VCaP (cell line): ENCODE measurements around the gene RS1.

Experiments
- H3K27ac ChIP-seq: fragments of 450-650 bp; 2 replicates; pipeline ENCODE4 v1.5.1; 2017
- TF ChIP-seq, protein P1 (sequence below): fragments of 450-650 bp; conservative IDR thresholded peaks from 2 replicates; pipeline ENCODE4 v1.5.1; 2017; ENCODE audit warnings: mild to moderate bottlenecking, moderate library complexity

The RS1 gene

DNA sequence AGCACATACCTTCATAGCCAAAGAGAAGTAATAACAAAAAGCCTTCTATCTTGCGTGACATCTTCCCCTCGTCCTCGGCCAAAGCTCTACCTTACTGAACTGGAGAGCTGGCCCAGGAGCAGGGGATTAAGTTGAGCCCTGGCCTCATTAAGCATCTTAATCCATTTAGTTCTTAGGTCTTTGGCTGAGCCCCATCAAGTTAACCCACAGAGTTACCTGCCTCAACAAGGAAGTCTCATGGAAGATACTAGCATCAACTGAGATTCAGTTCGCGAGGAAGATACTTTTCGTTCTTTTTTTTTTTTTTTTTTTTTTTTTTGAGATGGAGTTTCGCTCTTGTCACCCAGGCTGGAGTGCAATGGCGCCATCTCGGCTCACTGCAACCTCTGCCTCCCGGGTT is at the start of gene RS1:
Gene RS1, minus strand, starts transcription at position 101 of the 400 bp plus-strand sequence. Its CDS starts 40 bp downstream, at position 61.
- no peak within 1 kb of the TSS for H3K27ac ChIP-seq
- TF ChIP-seq, protein P1, sequence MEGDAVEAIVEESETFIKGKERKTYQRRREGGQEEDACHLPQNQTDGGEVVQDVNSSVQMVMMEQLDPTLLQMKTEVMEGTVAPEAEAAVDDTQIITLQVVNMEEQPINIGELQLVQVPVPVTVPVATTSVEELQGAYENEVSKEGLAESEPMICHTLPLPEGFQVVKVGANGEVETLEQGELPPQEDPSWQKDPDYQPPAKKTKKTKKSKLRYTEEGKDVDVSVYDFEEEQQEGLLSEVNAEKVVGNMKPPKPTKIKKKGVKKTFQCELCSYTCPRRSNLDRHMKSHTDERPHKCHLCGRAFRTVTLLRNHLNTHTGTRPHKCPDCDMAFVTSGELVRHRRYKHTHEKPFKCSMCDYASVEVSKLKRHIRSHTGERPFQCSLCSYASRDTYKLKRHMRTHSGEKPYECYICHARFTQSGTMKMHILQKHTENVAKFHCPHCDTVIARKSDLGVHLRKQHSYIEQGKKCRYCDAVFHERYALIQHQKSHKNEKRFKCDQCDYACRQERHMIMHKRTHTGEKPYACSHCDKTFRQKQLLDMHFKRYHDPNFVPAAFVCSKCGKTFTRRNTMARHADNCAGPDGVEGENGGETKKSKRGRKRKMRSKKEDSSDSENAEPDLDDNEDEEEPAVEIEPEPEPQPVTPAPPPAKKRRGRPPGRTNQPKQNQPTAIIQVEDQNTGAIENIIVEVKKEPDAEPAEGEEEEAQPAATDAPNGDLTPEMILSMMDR = no peak

DNA sequence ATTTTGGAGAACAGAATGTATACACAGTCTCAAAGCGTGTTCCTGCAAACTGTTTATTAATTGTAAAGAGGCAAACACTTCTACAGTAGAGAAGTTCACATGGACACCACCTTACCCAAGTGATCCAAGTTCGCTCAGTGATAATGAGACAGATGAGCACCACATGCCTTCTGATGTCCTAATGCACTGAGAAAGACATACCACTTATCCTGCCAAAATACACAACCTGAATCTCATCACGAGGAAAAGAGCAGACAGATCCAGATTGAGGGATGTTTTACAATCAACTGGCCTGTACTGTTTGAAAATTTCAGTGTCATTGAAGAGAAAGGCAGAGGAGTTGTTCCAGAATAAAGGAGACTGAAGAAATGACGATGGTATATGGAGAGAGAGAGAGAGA is 47.9 kb upstream of the RS1 start:
- H3K27ac ChIP-seq = peak overlapping the region; percentile 91
- TF ChIP-seq, protein P1 = no peak

DNA sequence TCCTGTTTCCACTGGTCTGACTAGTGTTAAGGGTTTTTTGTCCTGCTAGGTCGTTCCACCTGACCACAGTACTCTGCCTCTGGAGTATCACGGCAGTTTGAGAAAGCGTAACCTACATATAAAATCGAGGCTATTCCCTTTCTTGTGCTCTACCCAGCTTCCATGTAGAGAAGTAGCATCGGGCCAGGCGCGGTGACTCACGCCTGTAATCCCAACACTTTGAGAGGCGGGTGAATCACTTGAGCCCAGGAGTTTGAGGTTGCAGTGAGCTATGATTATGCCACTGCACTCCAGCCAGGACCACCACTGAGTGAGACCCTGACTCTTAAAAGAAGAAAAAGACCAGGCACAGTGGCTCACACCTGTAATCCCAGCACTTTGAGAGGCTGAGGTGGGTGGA is 43.0 kb upstream of the RS1 start:
- no peak overlapping the region for H3K27ac ChIP-seq
- TF ChIP-seq, protein P1 = no peak

DNA sequence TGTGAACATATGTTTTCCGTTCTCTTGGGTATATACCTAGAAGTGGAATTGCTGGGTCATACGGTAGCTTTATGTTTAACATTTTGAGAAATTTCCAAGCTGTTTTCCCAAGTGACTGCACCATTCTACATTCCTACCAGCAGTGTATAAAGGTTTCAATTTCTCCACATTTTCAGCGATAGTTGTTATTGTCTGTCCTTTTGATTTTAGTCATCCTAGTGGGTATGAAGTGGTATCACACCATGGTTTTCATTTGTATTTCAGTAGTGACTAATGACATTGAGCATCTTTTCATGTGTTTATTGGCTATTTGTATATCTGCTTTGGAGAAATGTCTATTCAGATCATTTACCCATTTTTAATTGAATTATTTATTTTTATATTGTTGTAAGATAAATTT is 37.9 kb upstream of the RS1 start:
- TF ChIP-seq, protein P1 = no peak
- no peak overlapping the region for H3K27ac ChIP-seq

DNA sequence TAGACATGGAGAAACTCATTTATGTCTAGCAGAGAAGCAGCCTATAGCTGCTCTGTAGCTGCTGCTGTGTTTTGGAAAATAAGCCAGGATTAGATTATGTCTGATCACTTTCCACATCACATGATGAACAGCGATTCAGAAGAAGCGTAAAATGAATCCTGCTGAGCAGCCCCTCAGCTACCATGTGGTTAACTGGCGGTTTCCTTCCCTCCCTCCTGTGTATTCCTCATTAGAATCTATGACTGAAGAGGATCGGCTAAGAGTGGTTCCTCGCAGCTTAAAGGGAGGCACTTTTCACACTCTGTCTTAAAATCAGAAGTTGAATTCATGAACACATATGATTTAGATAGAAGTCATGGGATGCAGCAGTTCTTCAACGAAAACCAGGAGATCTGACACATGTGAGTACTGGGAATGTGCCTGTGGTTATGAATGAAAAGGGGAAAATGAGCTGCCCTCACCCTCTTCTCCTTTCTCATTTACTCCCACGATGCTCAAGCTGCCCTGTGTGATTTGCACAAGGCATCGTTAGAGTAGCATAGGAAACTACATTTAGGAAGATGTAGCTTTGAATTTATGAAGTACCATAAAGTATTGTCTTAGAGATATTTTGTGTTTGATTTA is 35.6 kb upstream of the RS1 start, which contains the start of gene PPEF1:
Gene PPEF1, plus strand, starts transcription at position 220 of the 624 bp plus-strand sequence. Its CDS starts 136 bp downstream, at position 356.
- TF ChIP-seq, protein P1 = no peak
- H3K27ac ChIP-seq = no peak within 1 kb of the TSS

DNA sequence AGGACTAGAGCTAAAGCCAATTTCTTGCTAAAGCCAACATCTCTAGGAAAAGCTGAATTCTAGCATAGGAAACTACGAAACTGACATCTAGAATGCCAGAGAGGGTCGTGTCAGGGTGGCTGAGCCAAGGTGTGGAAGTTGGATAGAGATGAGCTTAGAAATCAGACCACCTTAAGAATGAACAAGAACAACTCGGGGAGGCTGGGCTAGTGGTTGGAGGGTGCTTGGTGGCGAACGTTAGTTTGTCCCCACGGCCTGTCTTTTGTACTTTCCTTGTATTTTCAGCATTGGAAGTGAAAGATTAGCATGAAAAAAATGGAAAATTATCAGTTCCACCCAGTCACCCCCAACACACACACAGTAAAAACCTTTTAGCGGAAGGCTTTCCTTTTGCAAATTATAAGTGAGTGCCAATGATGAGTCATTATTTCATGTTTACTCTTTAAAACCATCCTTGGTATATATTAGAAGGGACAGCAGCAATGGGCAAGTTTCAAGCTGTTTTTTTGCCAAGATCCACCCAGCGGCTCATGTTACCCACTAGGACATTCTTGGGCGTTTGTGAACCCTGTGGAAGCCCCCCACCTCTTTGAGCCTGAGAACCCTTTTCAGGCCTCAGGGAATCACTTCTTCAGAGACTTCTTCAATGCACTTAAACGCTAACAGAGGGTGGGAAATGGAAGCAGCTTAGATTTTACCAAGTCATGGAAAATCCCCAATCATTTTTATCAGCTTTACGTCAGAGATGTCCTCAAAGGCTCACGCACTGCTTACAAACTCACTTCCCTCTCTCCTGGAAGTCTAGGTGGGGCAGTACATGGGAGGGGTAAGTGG is 30.7 kb upstream of the RS1 start:
- TF ChIP-seq, protein P1 = no peak

DNA sequence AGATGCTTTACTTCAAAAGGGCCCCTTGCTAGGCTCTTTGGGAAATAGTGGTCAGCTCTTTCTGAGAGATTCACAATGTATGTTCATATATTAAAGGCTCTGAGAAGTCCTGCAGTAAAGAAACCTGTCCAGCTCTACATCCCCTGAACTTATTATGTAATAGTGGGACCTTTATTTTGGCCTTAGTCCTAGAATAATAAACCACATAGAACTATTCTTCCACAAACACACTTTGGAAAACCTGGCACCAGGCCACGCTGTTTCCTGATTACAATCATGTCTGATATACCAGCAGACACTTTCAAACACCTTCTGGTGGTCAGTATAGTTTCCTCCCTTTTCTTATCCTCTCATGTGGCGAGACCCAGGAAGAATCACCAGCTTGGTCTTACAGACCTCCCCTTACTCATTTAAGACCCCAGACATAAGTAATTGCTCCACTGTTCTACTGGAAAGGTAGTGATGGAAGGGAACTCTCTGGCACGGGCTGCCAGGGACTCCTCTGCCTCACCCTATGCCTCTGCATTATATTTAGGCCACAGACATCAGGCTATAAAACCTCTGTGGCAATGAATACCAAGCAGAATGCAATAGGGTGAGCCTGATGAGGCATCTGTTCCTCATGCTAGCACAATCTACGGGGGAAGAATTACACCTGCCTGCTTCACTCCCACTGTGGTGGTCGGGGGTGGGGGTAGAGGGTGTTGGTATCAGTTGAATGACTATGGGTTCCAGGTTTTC is 29.9 kb upstream of the RS1 start:
- TF ChIP-seq, protein P1 = no peak

More for the DNA sequence above, 30.7 kb upstream of the RS1 start:
- H3K27ac ChIP-seq = peak overlapping the region; percentile 60

More for the DNA sequence above, 29.9 kb upstream of the RS1 start:
- peak overlapping the region; percentile 60 for H3K27ac ChIP-seq
